AML-193 (cell line): ENCODE results near the gene TMEM151B.

Experiments
- DNase-seq, 2 experiments: peaks; one replicate each; lab custom pipeline; 2025; lab: John Stamatoyannopoulos, UW

TMEM151B gene

DNA sequence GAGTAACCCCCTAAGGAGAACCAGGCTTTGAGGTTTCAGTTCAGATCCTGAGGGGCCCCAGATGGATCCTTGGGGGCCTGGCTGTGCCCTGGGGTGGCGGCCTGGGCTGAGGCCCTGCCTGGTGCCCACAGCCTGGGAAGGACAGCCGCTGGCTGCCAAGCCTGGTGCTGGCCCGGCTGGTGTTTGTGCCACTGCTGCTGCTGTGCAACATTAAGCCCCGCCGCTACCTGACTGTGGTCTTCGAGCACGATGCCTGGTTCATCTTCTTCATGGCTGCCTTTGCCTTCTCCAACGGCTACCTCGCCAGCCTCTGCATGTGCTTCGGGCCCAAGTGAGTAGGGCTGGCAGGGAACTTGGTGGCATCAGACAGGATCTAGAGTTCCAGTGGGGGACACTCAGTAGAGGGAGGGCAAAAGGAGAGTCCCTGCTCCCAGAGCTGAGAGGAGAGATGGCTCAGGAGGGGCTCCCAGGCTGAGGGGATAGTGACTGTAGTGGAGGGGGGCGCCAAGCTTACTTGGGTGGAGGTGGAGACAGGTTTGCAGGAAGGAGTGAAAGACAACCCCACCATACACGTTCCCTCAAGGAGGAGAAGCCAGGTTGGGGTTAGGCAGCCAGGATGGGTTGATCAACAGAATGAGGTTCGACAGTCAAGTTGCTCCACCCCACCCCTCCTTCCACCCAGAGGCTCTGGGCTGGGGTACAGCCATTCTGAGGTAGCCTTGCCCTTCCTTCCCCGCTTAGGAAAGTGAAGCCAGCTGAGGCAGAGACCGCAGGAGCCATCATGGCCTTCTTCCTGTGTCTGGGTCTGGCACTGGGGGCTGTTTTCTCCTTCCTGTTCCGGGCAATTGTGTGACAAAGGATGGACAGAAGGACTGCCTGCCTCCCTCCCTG is 37.3 kb upstream of the TMEM151B start:
- DNase-seq: no peak

DNA sequence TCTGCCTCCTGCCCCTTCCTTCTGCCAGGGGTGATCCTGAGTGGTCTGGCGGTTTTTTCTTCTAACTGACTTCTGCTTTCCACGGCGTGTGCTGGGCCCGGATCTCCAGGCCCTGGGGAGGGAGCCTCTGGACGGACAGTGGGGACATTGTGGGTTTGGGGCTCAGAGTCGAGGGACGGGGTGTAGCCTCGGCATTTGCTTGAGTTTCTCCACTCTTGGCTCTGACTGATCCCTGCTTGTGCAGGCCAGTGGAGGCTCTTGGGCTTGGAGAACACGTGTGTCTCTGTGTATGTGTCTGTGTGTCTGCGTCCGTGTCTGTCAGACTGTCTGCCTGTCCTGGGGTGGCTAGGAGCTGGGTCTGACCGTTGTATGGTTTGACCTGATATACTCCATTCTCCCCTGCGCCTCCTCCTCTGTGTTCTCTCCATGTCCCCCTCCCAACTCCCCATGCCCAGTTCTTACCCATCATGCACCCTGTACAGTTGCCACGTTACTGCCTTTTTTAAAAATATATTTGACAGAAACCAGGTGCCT is 36.6 kb upstream of the TMEM151B start:
- no peak for DNase-seq

DNA sequence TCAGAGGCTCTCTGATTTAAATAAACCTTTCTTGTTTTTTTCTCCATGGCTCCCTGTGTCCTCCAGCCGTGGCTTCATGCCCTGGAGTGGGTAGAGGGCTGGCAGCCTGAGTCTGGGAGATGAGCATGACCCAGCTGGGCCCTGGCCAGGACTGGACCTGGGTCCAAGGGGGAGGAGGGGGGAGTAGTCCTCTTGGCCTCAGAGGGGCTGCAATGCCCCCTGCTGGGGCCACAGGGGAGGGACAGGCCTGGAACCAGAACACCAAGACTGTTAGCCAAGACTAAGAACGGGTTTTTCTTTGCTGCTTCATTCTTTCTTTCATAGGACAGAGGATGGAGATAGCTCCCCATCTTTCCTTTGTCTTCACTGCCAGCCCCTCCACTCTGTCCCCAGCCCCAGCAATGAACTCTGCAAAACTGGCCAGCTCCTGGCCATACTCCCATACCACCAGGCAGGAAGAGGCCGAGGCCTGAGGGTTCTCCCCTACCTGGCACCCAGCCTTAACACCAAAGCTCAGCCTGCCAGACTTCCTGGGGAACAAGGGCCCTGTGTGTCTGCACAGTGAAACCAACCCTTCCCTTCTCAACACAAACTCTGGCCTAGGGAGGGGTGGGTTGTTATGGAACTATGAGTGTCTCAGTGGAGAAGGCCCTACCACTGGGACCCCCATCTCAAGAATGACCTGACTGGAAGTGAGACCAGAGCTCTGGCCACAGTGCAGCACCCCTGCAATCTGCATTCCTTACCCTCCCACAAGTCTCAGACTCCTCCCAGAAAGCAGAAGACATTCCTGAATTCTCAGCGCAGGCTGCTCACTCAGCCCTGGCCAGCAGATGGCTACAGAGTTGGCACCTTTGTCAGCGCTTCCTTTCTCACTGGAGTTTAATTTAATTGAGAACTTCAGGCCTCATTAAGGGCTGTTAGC is 35.9 kb upstream of the TMEM151B start:
- peak; percentile 28 to 29 for DNase-seq

DNA sequence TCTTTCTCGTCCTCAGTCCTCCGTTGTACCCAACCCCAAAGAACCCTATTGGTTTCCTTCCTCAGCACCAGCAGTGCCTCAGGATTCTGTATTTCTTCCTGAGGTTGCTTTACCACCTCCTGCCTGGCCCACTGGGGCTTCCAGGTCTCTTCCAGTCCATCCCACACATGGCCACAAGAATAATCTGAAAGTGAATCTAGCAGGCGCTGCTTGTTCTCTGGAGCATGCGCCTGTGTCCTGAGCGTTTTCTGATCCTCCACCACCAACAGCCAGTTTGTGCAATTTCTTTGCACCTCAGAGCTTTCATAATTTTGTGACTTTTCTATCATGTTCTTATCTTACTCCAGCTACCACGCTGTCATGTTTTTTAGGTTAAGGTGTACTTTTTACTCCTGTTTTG is 35.0 kb upstream of the TMEM151B start:
- DNase-seq: no peak

DNA sequence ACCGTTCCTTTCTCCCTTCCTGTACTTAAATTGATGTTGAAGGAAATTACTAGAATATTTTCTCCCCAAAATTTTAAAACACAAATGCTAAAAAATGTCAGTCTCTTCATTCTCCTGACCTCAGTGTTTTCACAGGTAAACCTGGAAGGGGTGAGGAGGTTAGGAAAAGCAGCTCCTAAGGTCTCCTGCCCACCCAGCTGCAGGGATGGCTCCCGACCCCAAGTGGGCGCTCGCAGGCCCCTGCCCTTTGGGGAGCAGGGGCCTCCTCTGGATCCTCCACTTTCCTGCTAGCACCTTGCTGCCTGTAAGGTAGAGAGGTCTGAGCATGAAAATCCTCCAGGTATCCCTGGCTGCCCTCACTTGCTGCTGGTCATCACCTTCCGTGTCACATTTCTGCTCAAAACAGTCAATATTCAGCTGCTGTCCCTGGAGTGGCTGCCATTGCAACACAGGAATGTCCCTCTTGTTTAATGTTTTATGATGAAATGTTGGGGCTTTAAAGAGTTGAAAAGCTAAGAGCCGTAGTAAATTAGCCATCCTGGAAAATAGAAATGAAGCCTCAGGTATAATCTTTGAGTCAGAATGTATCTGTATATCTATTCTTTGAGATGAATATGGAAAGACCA is 34.2 kb upstream of the TMEM151B start:
- no peak for DNase-seq

DNA sequence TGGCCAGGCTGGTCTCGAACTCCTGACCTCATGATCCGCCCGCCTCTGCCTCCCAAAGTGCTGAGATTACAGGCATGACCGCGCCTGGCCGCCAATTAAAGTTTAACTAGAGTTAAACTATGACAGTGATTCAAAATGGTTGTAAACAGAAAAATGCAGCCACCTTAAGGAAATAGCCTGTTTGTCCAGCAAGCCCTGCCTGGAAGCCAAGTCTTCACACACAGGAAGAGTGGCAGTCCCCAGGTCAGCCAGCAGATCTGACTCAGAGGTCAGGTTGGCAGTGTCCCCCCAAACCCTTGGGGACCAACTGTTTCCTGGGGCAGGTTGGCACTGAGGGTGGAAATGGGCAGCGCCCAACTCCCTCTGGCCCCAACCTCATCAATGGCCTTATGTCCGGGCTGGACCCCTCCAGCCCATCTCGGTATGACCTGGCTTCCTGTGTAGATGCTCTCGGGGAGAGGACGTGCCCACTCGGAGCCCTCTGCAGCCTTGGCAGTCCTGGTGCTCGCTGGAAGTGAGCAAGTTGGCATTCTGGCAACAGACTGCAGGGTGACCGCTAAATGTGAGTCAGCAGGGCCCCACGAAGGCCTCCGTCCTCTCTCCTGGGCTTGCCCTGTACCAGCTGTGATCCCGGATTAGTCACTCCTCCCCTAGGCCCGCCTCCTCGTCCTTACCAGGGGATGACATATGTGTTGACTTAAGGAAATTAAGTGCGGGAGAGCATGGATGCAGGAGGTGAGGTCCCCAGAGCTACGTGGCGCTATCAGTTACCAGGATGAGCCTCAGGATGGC is 33.0 kb upstream of the TMEM151B start:
- DNase-seq: peak; percentile 94 to 96

DNA sequence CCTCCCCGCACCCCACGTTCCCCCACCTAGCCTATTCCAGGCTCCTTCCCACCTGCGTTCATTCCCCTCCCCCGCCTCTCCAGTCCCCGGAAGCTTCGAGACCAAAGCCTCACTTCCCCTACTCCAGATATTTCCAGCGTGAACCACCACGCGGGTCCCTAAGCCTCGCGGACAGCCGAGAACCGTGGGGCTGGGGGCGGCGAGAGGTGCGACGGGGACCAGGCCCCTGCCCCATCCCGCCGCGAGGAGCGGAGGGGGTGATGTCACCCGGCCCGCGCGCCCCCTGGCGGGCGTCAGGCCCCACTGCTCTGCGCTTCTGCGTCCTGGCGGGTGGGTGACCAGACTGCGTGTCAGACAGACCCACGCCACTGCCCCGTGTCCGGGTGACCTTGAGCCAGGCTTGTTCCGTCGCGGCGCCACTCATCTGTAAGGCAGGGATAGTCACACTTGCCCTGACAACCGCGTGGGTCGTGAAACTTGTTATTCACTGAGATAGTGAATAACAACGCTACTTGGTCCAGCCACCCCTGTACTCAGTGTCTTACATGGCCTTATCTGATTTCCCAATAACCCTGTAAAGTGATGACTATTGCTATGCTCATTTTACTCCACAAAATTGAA is 32.3 kb upstream of the TMEM151B start:
- peak; percentile 57 to 75 for DNase-seq

DNA sequence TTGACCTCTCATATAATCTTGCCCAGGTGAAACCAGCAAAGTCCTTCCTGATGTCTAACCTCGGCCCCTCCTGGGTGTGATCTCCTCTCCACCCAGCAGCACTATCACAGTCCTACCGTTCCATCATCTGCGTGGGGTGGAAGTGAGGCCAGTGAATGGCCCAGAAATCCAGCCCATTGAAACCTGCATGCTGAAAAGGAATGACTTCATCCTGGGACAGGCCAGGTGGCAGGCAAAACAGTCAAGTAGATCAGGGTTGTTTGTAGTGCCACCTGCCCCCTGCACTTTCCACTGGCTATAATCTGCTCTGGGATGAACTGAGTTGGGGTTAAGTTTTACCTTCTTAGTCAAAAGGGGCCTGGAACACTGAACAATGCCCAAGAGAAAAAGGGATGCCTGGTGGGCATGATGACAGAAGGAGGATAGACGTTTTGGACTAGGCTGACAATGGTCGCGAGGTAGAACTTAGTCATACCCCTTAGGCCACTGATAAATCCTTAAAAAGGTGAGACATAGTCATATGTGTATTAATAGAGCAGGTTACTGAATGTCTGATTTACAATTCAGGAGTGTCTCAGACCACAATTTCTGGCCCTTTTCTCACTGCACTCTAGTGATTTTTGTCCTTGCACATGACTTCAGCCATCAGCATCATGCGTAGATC is 31.4 kb upstream of the TMEM151B start:
- no peak for DNase-seq

DNA sequence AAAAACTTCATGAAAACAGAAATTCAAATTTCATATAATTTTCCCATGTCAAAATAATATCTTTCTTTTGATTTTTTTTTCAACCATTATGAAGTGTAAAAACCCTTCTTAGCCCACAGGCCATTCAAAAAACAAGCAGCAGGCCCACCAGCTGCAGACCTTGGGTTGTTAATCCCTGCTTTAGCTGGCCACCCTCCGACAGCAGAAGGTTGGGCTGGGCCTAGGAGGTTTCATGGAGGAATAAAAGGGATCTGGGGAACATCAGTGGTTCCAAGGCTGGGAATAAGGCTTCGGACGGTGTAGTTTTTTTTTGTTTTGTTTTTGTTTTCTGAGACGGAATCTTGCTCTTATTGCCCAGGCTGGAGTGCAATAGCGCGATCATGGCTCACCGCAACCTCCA is 26.9 kb upstream of the TMEM151B start:
- no peak for DNase-seq

DNA sequence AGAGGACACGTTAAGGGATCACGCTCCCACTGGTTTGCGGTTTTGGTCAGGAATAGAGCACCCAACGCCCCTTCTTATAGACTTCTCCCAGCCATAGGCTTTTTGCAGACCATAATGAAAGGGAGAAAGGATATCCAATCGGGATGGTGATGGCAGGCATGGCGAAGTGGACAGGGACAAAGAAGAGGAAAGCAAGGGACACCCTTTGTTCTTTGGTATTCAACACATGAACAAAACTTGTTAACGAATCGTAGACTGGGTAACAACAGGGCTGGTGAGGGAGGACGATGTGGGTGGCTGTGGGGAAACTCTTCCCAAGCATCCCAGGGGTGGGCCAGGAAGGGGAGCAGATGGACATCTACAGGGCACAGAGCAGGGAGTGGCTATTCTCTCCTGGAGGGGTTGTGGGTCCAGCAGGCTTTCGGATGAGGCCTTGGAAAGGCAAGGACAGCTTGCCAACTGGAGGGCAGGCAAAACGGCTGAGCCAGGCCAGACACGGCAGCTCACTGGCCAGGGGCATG is 24.8 kb upstream of the TMEM151B start:
- DNase-seq: no peak

DNA sequence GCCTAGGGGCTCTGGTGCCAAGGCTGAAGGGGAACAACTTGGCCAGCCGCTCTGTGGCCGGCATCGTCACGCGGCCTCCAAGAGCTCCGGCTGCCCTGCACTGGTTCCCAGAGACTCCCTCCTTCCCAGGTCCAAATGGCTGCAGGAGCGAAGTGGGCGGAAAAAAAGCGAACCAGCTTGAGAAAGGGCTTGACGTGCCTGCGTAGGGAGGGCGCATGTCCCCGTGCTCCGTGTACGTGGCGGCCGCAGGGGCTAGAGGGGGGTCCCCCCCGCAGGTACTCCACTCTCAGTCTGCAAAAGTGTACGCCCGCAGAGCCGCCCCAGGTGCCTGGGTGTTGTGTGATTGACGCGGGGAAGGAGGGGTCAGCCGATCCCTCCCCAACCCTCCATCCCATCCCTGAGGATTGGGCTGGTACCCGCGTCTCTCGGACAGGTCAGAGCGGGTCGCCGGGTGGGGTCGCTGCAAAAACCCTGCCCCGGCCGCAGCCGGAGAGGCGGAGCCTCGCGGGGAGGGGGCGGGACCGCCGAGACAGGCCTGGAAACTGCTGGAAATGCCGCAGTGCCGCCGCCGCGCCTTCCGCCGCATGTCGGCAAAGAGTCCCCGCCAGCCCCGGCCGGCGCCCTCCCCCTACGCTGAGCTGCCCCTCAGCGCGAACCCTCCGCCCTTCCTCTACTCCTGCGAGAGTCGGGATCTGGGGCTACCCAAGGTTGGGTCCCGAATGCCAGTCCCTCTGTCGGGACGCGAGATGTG is 24.2 kb upstream of the TMEM151B start:
- DNase-seq: peak; percentile 76 to 77

DNA sequence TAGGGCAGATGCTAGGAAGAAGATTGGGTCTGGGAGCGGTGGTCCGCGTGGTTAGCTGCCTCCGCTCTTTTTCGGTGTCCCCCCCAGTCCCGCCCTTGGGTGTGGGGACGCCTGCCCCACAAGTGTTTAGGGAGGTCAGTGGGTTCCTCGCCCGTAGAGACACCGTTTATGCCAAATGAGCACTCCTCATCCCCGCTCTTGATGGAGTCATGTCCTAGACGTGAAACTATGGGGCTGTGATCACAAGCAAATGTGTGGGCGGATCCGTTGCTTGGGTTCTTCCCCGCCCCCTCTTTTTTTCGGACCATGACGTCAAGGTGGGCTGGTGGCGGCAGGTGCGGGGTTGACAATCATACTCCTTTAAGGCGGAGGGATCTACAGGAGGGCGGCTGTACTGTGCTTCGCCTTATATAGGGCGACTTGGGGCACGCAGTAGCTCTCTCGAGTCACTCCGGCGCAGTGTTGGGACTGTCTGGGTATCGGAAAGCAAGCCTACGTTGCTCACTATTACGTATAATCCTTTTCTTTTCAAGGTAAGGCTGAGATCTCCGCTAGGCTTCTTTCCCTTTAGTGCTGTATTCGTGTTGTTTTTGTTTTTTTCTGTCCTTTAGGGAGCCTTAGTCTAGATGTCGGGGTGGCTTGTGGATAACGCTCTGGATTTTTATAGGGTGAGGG is 23.4 kb upstream of the TMEM151B start, which contains the start of gene HSP90AB1:
TSS of gene HSP90AB1 (plus strand) at position 439 of the 675 bp plus-strand sequence. CDS start 1,529 bp downstream, outside the sequence.
- DNase-seq: peak; percentile 98

DNA sequence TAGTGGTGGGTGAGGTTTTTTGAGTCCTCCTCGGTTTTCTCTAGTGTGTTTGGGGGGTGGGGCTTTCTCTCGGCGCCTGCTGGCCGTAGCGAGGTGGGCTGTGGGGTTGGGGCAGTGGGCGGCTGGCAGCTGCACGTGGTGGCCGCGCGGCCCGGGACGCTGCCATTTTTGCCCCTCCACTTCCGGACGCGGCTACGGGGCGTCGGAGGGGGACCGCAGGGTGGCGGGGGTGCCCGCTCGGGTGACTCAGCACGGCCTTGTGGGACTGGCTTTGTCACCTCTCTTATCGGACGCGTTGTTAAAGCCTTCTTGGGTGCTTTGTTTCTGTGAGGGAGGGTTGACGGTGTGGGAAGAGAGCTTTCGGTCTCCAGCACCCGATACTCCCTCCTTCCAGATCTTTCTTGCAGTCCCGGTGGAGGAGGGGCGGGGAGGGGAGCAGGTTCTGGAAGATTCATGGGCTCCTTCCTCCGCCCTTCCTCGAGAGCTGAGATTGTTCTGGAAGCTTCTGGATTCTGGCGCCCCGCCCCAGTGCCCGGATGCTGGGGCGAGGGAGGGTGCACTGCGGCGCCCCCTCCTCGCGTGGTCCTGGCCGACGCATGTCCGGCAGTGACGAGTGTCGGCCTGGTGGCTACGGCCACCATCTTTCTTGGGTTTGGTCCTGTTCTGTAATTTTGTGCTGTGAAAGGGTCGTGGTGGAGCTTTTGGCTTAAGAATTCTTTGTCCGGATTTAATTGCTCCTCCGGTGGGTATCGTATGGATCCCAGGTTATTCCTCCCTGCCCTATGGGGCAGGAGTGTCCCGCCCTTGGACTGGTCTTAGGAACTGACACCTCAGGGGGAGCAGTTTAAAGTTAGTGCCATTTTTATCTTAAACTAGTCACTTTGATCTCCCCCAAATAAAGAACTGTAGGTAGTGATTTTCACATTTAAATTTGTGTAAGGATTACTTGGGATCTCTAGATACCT is 22.6 kb upstream of the TMEM151B start:
- DNase-seq: peak; percentile 54 to 70

DNA sequence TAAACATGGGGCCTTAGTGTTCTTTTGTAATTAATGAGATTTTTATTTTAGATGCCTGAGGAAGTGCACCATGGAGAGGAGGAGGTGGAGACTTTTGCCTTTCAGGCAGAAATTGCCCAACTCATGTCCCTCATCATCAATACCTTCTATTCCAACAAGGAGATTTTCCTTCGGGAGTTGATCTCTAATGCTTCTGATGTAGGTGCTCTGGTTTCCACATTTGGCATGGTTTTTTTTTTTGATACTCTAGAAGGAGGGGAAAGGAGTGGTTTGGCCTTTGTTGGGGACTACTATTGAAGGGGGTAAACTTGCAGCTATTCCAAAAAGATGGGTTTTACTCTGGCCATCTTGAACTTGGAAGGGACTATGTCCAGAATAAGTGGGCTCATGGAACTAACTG is 21.7 kb upstream of the TMEM151B start:
- DNase-seq: no peak

DNA sequence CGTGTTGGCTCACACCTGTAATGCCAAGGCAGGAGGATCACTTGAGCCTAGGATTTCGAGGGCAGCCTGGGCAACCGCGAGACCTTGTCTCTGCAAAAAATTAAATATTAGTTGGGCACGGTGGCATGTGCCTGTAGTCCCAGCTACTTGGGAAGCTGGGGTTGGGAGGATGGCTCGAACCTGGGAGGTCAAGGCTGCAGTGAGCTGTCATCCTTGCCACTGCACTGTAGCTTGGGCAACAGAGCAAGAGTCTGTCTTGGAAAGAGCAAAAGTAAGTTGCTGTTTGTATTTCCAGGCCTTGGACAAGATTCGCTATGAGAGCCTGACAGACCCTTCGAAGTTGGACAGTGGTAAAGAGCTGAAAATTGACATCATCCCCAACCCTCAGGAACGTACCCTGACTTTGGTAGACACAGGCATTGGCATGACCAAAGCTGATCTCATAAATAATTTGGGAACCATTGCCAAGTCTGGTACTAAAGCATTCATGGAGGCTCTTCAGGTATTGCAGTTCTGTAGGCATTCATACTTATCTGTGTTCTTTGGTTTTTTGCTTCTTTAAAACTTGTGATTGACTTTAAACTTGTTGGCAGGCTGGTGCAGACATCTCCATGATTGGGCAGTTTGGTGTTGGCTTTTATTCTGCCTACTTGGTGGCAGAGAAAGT is 21.0 kb upstream of the TMEM151B start:
- no peak for DNase-seq

DNA sequence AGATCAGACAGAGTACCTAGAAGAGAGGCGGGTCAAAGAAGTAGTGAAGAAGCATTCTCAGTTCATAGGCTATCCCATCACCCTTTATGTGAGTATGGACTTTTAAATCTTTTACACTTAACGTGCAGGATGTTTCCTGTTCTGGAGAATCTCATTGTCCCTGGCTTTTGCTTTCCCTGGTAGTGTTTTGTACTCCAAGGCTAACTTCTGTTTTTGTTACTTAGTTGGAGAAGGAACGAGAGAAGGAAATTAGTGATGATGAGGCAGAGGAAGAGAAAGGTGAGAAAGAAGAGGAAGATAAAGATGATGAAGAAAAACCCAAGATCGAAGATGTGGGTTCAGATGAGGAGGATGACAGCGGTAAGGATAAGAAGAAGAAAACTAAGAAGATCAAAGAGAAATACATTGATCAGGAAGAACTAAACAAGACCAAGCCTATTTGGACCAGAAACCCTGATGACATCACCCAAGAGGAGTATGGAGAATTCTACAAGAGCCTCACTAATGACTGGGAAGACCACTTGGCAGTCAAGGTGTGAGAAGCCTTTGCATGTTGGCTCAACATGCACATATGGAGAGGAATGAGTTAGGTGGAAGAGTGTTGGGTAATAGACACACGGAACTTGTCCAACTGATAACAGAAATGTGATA is 20.1 kb upstream of the TMEM151B start:
- no peak for DNase-seq
